MM.1S (cell line): Measurements from ENCODE around the gene TRAPPC10.

ENCODE experiments used
- DNase-seq: peaks from one replicate; pipeline ENCODE4 v3.0.0-alpha.2; 2015
- H2AFZ ChIP-seq: fragments of 300-600 bp; sonication (generic); 2 replicates; pipeline ENCODE4 v1.6.0; 2016; ENCODE audit warnings: antibody characterized with exemption, low read length
- H3F3A ChIP-seq: fragments of 300-600 bp; sonication (generic); 2 replicates; pipeline ENCODE4 v1.6.1; 2016; ENCODE audit warnings: mild to moderate bottlenecking, antibody characterized with exemption, low read length, moderate library complexity, mixed read lengths; ENCODE audit not compliant: insufficient read depth
- H3K27ac ChIP-seq: fragments of 300-600 bp; sonication (generic); 2 replicates; pipeline ENCODE4 v1.5.1; 2016; ENCODE audit warnings: mild to moderate bottlenecking, low read length
- H3K27me3 ChIP-seq: fragments of 300-600 bp; sonication (generic); replicated peaks from 2 replicates; pipeline ENCODE4 v1.6.0; 2016; ENCODE audit warnings: low read length; ENCODE audit not compliant: insufficient read depth
- H3K36me3 ChIP-seq: fragments of 300-600 bp; sonication (generic); replicated peaks from 2 replicates; pipeline ENCODE4 v1.6.1; 2016; ENCODE audit warnings: mild to moderate bottlenecking, low read length, mixed read lengths; ENCODE audit not compliant: insufficient read depth
- H3K4me1 ChIP-seq: fragments of 300-600 bp; sonication (generic); 2 replicates; pipeline ENCODE4 v1.6.1; 2016; ENCODE audit warnings: low read length, mixed read lengths
- H3K4me2 ChIP-seq: fragments of 300-600 bp; sonication (generic); 2 replicates; pipeline ENCODE4 v1.6.0; 2016; ENCODE audit warnings: low read depth, low read length
- H3K4me3 ChIP-seq: fragments of 300-600 bp; sonication (generic); 2 replicates; pipeline ENCODE4 v1.5.1; 2016; ENCODE audit warnings: low read length, mixed read lengths
- H3K79me2 ChIP-seq: fragments of 300-600 bp; sonication (generic); 2 replicates; pipeline ENCODE4 v1.6.1; 2016; ENCODE audit warnings: mixed run types, low read length, mixed read lengths
- H3K9ac ChIP-seq: fragments of 300-600 bp; sonication (generic); 2 replicates; pipeline ENCODE4 v1.6.1; 2016; ENCODE audit warnings: low read length, mixed read lengths
- H3K9me2 ChIP-seq: fragments of 300-600 bp; sonication (generic); replicated peaks from 2 replicates; pipeline ENCODE4 v1.6.1; 2016; ENCODE audit warnings: mild to moderate bottlenecking, low read length, mixed read lengths; ENCODE audit not compliant: insufficient read depth
- H3K9me3 ChIP-seq: fragments of 300-600 bp; sonication (generic); replicated peaks from 2 replicates; pipeline ENCODE4 v1.6.1; 2016; ENCODE audit warnings: mild to moderate bottlenecking, low read length, mixed read lengths; ENCODE audit not compliant: insufficient read depth
- H4K20me1 ChIP-seq: fragments of 300-600 bp; sonication (generic); 2 replicates; pipeline ENCODE4 v1.6.1; 2016; ENCODE audit warnings: mild to moderate bottlenecking, low read length, moderate library complexity, mixed read lengths; ENCODE audit not compliant: insufficient read depth
- CTCF ChIP-seq: fragments of 300-600 bp; sonication (generic); IDR thresholded peaks from 2 replicates; pipeline ENCODE4 v1.5.1; 2016; ENCODE audit warnings: antibody characterized with exemption, low read length, mixed read lengths
- EZH2 ChIP-seq: fragments of 300-600 bp; sonication (generic); optimal IDR thresholded peaks from 2 replicates; pipeline ENCODE3; 2017; ENCODE audit warnings: low read depth, mild to moderate bottlenecking, antibody characterized with exemption, low read length, mixed read lengths
- EZH2phosphoT487 ChIP-seq: fragments of 300-600 bp; sonication (generic); IDR thresholded peaks from 2 replicates; pipeline ENCODE4 v1.6.1; 2018; ENCODE audit warnings: antibody characterized with exemption, low read length

TRAPPC10 gene

DNA sequence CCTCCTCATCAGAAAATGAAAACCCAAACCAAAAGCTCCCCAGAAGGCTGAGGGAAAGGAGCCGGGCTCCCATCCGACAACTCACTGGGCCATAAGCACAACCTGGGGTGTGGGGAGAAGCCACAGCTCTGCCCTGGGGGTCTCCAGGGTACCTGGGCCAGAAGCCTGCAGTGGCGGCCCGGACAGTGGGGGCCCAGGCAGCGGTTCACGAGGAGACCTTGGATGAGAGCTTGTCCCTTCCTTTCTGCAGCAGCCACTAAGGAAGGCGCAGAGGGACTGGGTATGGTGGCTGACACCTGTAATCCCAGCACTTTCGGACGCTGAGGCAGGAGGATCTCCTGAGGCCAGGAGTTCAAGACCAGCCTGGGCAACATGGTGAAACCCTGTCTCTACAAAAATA, 17.5 kb upstream of the TRAPPC10 start:
- no peaks in the 10 kb centered on the region for H3K36me3 ChIP-seq
- TF ChIP-seq EZH2 (no peak), EZH2phosphoT487 (no peak), CTCF (no peak)
- no peaks in the 10 kb centered on the region for H3K79me2 ChIP-seq
- no peak overlapping the region for H3K4me3 ChIP-seq
- H3F3A ChIP-seq = no peaks in the 10 kb centered on the region
- H2AFZ ChIP-seq = no peak overlapping the region
- no peak overlapping the region for H3K4me2 ChIP-seq
- H3K27me3 ChIP-seq = peaks cover 69% of the 10 kb centered on the region
- DNase-seq = no peak
- H3K9me3 ChIP-seq = no peaks in the 10 kb centered on the region
- H3K4me1 ChIP-seq = no peaks in the 10 kb centered on the region
- H4K20me1 ChIP-seq = no peaks in the 10 kb centered on the region
- H3K9ac ChIP-seq = no peak overlapping the region
- no peaks in the 10 kb centered on the region for H3K9me2 ChIP-seq
- H3K27ac ChIP-seq = no peak overlapping the region

DNA sequence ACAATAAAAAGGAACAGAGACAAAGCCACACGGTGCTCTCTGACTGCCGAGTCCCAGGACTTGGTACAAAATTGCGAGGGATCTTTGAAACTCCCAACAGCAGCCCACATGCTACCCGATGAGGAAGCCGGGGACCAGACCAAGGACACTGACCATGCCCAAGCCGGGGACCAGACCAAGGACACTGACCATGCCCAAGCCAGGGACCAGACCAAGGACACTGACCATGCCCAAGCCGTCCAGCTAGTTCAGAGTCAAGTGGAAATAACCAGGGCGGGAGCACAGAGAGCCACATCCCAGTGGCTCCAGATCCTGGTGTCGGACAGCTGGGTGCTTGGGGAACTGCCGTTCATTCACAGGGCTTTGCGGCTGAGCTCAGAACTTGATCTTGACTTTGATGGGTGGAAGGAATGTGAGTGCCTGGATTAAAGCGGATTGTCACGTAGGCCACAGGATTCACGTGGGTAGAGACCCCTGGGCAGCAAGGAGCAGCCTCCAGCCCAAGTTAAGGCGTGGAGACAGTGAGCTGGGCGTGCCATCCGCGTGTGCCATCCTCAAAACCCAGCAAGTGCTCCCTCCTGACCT, 16.5 kb upstream of the TRAPPC10 start:
- TF ChIP-seq EZH2 (no peak), CTCF (no peak), EZH2phosphoT487 (no peak)
- Histone ChIP-seq H3K4me3 (no peak overlapping the region), H3K27me3 (peaks cover 70% of the 10 kb centered on the region), H2AFZ (no peak overlapping the region), H3K79me2 (no peaks in the 10 kb centered on the region), H3K4me1 (no peaks in the 10 kb centered on the region), H3K27ac (no peak overlapping the region), H3F3A (no peaks in the 10 kb centered on the region), H3K9me3 (no peaks in the 10 kb centered on the region), H3K9me2 (no peaks in the 10 kb centered on the region), H3K36me3 (no peaks in the 10 kb centered on the region), H3K9ac (no peak overlapping the region), H4K20me1 (no peaks in the 10 kb centered on the region), H3K4me2 (no peak overlapping the region)
- no peak for DNase-seq

GRCh38 chr21:43997766-43998742, 14.1 kb upstream of the TRAPPC10 start:
- Histone ChIP-seq H4K20me1 (no peaks in the 10 kb centered on the region), H3K9me3 (no peaks in the 10 kb centered on the region), H2AFZ (no peak overlapping the region), H3K4me2 (no peak overlapping the region), H3K9me2 (no peaks in the 10 kb centered on the region), H3K9ac (no peak overlapping the region), H3K36me3 (no peaks in the 10 kb centered on the region), H3F3A (no peaks in the 10 kb centered on the region), H3K4me3 (no peak overlapping the region), H3K79me2 (no peaks in the 10 kb centered on the region), H3K4me1 (no peaks in the 10 kb centered on the region), H3K27me3 (peaks cover 56% of the 10 kb centered on the region), H3K27ac (no peak overlapping the region)
- TF ChIP-seq EZH2phosphoT487 (no peak), EZH2 (no peak), CTCF (no peak)
- no peak for DNase-seq
